B cell (primary cell): ENCODE data around the gene AMBRA1.

Experiments used
- EZH2 ChIP-seq: IDR thresholded peaks from 2 replicates; pipeline ENCODE4 v1.6.1; 2012; ENCODE audit warnings: borderline replicate concordance, low read depth, mild to moderate bottlenecking, moderate library complexity, low read length; ENCODE audit not compliant: insufficient read depth, poor library complexity, severe bottlenecking
- TF ChIP-seq, protein P1 (sequence below): fragments of 200-600 bp; IDR thresholded peaks from one replicate; pipeline ENCODE4 v1.8.0; 2022; ENCODE audit warnings: antibody characterized with exemption, mild to moderate bottlenecking

- TF ChIP-seq, protein P1, sequence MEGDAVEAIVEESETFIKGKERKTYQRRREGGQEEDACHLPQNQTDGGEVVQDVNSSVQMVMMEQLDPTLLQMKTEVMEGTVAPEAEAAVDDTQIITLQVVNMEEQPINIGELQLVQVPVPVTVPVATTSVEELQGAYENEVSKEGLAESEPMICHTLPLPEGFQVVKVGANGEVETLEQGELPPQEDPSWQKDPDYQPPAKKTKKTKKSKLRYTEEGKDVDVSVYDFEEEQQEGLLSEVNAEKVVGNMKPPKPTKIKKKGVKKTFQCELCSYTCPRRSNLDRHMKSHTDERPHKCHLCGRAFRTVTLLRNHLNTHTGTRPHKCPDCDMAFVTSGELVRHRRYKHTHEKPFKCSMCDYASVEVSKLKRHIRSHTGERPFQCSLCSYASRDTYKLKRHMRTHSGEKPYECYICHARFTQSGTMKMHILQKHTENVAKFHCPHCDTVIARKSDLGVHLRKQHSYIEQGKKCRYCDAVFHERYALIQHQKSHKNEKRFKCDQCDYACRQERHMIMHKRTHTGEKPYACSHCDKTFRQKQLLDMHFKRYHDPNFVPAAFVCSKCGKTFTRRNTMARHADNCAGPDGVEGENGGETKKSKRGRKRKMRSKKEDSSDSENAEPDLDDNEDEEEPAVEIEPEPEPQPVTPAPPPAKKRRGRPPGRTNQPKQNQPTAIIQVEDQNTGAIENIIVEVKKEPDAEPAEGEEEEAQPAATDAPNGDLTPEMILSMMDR: no peak
- TF ChIP-seq EZH2: no peak
Measured at GRCh38 chr11:46522682-46523281, 71.0 kb downstream of the AMBRA1 start.
